Endometrial microvascular endothelial cells (primary cell): ENCODE data around the gene SIGLEC8. TPM values are rescaled to one million over a fixed set of nuclear protein-coding genes. Genes with fewer than 3 reads are reported as not detected.
"Not testable (repeated sequence)": the region's sequence is repeated elsewhere in the genome, so short reads cannot be mapped to it uniquely, and the experiment has no call there.

Experiments
- in situ Hi-C: cut with HindIII; loops from 2 replicates; pipeline ENCODE4 v1.10.0; 2017; ENCODE audit warnings: low sequenced_read_pairs, low pct_unique_long_range_greater_than_20kb; ENCODE audit errors: inconsistent ontology term
- total RNA-seq: library from RNA; depleted of rRNA; stranded (reverse); fragments of >200 nt; gene quantifications from one replicate; pipeline ENCODE4 v1.2.3, GENCODE V29; 2015; ENCODE audit errors: inconsistent ontology term

The SIGLEC8 gene
- total RNA-seq, 1 donor from 2014 or later, result not detected

DNA sequence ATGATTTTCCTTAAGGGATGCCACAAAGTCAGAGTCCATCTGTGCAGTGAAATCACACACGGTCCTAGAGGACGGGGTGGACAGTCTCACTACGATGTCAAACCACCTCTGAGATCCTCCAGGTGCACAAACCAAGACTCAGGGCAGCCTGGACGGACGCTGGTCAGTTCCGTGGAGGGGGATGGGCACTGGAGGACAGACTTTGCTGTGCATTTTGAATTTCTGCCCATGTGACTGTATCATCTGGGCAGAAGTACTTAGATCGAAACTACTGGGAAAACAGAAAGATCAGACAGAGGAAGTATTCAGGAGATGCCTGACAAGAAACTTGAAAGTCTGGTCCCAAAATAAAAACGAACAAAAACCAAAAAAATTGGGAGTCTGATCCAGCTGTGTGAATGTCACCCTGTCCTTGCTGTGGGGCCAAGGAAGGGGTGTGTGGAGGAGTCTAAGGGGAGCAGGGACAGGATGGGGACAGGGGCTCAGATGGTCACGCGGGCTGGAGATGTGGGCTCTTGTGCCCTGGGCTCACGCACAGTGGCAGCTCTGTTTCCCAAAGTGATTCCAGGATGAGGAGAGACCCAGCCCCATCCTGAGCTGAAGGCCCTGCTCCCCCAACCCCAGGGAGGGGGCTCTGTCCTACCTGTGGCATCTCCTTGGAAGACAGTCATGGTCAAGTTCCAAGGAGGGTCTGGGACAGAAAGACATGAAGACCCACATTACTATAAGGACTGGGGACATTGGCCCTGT, 1.5 kb downstream of the SIGLEC8 start:
- in situ Hi-C loops, result no loop called here

DNA sequence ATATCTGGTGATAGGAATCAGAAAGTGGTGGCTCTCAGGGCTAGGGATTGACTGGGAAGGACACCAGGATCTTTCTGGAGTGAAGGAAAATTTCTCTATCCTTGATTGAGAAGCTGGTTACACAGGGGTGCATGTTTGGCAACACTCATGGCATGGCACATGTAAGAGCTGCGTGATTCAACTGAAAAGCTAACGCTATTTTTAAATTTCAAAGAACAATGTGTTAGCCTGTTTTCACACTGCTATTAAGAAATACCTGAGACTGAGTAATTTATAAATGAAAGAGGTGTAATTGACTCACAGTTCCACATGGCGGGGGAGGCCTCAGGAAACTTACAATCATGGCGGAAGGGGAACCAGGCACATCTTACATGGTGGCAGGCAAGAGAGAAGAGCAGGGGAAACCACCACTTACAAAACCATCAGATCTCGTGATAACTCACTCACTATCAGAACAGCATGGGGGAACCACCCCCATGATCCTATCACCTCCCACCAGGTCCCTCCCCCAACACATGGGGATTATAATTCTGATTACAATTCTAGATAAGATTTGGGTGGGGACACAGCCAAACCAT, 7.4 kb downstream of the SIGLEC8 start:
- in situ Hi-C loops, result no loop called here

DNA sequence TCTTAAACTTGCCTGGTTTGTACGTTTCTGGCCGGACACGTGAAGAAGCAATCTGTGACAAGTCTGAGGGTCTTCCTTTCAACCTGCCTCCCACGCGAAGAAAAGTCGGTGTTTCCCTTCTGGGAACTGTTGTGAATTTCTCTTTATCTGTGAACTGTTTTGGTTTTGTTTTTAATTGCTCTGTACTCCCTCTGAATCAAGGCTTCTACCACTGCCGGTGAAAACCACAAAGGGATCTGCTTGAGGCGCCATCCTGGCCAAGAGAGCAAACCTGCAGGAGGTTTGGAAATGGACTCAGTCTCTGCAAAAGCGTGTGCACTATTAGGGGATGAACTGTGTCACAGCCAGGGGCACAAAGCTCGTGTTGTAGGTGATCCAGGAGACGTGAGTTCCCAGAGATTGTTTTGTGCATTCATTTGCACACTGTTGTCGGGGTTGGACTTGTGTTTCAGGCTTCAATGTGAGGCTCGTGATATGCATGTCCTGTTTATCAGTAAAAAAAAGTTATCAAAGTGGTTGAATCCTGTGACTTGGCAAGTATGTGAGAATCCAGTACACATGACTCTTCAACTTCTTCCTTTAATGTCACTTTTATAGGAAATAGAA, 9.7 kb downstream of the SIGLEC8 start:
- in situ Hi-C loops, result no loop called here

DNA sequence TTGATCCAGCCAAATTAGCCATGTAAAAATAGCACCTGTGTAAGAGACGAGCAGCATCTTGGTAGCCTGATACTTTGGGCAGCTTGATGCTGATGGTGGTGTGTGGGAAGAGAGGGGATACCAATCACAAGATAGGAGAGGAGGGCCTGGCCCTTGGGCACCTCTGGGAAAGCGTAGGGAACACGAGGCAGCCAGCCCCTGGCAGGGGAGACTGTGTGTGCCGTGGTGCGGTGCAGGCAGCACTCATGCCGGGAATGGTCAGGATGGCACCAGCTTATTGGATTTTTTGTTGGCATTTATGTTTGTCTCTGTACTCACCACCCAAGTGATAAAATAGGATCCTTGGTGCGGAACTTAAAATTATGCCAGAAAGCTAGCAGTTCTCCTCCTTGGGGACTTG, 10.2 kb downstream of the SIGLEC8 start:
- in situ Hi-C loops, result no loop called here

DNA sequence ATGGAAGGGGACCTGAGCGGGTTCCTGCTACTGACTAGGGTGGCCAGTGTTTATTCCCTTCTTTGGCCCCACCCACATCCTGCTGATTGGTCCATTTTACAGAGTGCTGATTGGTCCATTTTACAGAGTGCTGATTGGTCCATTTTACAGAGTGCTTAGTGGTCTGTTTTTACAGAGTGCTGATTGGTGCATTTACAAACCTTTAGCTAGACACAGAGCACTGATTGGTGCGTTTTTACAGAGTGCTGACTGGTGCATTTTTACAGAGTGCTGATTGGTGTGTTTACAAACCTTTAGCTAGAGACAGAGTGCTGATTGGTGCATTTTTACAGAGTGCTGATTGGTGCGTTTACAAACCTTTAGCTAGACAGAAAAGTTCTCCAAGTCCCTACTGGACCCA, 10.7 kb downstream of the SIGLEC8 start:
- in situ Hi-C loops, result not testable (repeated sequence)

DNA sequence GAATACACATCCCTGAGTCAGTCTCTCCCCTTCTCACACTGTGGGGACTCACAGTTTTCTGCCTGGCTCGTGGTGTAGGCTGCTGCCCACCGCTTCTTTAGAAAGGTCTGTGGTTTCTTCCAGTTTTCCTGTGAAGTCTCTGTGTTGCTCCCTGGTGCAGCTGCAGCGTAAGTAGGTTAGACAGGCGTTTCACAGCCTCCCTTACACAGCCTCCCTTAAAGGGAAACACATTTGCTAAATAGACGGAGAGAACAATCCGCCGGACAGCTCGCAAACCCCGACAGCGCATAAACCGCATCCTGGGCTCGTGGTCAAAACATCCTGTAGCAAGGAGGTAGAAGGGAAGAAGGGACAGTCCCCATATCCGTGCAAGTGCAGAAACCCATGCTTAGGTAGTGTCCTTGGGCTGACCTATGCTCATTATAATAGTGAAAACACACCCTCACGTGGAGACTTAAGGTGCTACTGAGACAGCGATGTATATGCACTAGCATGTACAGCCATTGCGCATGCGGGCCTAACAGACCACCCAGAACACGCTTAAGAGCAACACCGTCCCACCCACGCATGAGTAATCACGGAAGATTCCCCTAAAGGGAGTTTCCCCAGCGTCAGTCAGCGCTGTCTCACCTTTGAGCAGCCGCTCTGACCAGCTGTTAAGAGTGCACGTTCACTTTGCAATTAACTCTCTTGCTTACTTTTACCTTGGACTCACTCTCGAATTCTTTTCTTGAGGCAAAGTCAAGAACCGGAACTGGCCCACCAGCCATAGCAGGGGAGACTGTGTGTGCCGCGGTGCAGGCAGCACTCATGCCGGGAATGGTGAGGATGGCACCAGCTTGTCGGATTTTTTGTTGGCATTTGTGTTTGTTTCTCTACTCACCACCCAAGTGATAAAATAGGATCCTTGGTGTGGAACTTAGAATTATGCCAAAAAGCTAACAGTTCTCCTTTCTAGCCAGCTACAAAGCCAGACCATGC, 16.6 kb downstream of the SIGLEC8 start:
- in situ Hi-C loops, result no loop called here

DNA sequence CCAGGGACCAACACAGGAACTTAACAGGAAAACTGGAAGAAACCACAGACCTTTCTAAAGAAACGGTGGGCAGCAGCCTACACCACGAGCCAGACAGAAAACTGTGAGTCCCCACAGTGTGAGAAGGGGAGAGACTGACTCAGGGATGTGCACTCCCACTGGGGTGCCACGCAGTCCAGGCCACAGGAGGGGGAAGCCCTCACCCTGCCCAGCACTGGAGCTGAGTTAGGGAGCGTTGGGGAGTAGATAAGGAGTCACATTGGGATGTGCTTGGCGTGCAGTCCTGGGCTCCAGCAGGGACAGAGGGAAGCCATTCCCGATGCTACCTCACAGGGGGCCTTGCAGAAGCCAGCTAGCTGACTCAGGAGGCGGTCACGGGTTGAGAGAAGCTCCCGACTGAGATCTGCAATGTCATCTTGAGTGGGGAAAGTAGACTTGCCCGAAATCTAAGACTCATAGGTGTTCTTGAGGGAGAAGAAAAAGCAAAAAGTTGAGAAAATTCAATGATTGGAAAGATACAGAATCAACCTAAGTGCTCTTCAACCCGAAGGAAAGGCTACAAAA, 17.3 kb downstream of the SIGLEC8 start:
- in situ Hi-C loops, result no loop called here

DNA sequence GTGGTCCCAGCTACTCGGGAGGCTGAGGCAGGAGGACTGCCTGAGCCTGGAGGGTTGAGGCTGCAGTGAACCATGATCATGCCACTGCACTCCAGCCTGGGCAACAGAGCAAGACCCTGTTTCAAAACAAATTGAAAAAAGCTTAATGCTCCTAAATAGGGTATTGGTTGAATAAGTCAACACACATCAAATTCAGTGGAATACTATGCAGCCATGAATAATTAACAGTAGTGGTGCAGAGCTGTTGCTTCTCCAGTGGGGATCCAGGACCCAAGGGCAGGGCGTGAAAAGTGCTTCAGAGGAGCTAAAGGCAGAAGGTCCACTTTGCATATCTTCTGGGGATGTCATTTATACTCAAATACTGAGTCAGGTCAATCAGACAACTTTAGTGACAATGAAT, 18.2 kb downstream of the SIGLEC8 start:
- in situ Hi-C loops, result no loop called here

DNA sequence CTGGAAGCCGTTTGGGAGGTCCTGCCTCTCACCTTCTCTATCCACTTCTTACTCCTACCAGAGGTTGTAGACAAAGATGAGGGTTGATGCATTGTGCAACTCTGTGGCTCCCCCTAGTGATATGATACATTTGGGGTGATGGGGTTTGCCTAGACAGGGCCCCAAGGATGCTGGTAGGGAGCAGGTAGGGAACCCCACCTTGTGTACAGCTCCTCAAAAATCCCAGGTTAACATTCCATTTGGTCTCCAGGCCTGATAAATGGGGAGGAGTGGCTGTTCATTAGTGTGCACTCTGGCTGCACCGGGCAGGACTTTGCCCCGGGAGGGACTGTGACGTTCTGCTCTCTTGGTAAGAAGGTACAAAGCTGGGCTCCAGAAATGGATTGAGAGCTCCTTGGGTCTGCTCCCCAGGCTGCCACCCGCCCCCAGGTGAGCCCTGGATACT, 19.2 kb downstream of the SIGLEC8 start:
- in situ Hi-C loops, result no loop called here

DNA sequence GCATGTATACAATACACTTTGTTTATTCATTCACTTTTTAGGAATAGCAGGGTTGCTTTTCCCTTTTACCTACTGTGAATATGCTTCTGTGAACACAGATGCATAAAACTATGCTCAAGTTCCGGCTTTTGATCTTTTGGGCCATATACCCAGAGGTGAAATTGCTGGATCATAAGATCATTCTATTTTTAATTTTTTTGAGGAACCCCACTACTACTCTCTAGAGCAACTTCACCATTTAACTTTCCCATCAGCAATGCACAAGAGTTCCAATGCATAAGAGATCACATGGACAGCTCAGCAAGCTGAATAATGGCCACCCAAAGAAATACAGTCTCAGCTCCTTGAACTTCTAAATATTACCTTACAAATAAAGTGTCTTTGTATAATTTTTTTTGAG, 23.8 kb downstream of the SIGLEC8 start:
- in situ Hi-C loops, result no loop called here

DNA sequence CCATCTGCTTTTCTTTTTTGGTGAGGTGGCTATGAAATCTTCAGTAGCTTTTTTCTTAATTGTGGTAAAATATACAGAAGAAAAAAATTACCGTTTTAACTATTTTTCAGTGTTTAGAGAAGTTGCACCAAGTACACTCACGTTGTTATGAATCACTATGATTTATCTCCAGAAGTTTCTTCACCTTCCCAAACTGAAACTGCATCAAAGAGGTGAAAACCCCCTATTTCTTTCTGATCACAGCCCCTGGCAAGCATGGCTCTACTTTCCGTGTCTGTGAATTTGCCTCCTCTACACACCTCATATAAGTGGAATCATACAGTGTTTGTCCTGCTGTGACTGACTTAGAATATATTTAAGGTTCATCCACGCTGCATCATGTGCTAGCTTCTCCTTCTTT, 25.2 kb downstream of the SIGLEC8 start:
- in situ Hi-C loops, result no loop called here

DNA sequence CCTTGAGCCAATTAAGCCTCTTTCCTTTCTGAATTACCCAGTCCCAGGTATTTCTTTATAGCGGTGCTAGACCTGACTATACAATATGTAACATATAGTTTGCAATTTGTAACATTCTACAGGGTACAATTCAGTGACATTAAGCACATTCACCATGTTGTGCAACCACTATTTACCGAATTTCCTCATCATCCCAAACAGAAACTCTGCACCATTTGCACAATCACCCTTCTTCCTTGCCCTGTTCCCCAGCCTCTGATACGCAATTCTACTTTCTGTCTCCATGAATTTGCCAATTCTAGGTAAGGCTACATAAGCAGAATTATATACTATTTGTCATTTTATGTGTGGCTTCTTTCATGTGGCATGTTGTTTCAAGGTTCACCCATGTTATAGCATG, 27.1 kb downstream of the SIGLEC8 start:
- in situ Hi-C loops, result no loop called here

DNA sequence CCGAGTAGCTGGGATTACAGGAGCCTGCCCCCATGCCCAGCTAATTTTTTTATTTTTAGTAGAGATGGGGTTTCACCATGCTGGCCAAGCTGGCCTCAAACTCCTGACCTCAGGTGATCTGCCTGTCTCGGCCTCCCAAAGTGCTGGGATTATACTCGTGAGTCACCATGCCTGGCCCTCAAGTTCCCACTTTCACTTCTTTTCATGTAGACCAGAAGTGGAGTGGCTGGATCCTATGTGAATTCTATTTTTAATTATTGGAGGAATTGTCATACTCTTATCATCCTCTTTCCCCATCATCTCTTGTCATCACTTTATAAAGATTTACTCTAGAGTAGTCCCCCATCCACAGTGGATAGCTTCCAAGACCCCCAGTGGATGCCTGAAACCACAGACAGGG, 28.0 kb downstream of the SIGLEC8 start:
- in situ Hi-C loops, result no loop called here

DNA sequence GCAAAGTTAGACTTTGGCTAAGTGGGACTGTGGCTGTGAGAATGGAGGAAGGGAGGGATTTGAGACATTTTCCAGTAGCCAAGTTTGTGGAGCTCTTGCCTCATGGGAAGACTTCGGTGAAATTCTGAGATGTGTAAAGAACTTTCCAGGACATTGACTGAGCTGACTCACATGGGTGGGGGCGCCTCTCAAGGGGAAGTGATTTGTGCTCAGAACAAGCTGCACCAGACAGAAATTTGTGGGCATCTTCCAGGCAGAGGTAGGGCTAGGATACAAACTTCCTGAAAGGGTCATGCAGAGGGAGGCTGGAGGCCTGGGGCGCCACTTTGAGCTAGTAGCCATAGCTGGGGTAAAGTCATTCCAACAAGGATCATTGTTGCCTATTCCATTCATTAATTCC, 31.1 kb downstream of the SIGLEC8 start:
- in situ Hi-C loops, result no loop called here

DNA sequence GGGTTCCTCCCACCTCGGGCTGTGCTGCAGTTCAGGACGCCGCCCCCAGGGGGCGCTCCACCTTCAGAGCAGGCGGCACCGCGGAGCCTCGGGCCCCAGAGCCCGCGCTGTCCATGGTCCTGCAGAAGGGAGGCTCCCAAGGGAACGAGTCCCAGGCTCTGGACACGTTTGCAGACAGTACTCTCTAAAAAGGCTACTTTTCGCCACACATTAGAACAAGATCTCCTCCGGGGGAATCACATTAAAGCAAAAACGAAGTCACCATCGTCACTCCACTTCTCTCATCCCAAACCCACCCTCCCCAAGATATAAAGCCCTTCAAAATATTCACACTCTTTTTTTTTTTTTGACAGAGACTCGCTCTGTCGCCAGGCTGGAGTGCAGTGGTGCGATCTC, 36.2 kb downstream of the SIGLEC8 start:
- in situ Hi-C loops, result no loop called here

DNA sequence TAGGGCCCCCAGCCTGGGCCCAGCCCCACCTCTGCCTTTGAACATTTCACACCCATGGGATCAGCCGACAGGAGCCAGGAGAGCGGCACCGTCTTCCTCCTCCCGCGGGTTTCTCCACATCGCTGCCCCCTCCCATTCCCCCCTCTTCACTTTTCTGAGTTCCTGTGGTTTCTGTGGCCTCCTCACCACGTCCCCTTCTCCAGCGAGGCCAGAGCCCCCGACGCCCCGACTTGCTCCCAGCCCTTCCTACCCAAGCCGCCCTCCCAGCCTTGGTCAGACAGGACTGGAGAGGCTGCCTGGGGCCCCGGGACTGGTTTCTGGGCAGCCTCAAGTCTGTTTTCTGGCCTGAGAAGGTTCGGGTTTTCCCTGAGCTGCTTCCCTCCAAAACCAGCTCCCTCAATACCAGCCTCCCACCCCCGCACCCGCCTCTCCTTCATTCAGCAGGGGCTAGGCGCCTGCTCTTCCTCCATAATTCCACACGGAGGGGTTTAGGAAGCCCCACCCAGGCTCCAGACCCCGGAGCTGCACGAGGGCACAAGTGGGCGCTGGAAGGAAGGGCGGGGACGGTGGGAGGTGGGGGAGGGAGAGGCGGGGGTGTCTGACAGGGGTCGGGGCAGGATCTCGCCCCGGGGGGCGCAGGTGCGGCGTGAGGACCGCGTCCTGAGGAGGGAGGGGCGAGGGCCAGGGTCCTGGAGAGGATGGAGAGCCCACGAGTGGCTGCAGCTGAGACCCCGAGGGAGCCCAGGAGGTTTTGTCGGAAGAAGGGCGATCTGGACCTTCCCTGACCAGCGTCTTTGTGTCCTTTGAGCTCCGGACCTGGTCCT, 36.8 kb downstream of the SIGLEC8 start:
- in situ Hi-C loops, result no loop called here

DNA sequence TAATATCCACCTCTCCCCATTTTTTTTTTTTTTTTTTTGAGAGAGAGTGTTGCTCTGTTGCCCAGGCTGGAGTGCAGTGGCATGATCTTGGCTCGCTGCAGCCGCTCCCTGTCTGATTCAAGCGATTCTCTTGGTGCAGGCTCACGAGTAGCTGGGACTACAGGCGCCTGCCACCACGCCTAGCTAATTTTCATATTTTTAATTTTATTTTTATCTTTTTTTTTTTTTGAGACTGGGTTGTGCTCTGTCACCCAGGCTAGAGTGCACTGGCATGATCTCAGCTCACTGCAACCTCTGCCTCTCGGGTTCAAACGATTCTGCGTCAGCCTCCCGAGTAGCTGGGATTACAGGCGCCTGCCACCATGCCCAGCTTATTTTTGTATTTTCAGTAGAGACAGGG, 37.7 kb downstream of the SIGLEC8 start:
- in situ Hi-C loops, result not testable (repeated sequence)

DNA sequence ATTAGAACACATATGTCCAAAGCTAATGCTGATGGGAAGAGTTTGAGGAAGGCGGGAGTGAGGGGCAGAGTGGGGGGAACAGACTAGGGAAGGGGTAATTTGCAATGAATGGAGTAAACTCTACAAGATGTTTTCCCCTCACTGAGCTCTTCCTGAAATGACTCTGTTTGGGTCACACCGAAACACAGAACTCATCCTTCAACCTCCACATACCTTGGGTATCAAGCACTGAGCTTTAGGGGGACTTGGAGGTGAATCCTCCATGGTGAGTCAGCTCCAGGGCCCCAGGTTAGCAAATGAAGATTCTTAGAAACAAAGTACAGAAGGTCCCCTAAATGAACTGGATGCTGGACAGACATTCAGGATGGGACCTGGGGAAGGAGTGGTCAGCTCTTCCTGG, 39.5 kb downstream of the SIGLEC8 start:
- in situ Hi-C loops, result no loop called here
